CD4-positive, alpha-beta T cell treated with Interleukin-6 at 100 ng/mL for 8 hours (primary cell): Measurements from ENCODE around the gene NCOA4.
"Not testable (repeated sequence)": the region's sequence is repeated elsewhere in the genome, so short reads cannot be mapped to it uniquely, and the experiment has no call there.

Source experiments
- DNase-seq: peaks from one replicate; pipeline ENCODE4 v3.0.0-alpha.2; 2020; ENCODE audit warnings: mixed read lengths, low spot score

Gene NCOA4

DNA sequence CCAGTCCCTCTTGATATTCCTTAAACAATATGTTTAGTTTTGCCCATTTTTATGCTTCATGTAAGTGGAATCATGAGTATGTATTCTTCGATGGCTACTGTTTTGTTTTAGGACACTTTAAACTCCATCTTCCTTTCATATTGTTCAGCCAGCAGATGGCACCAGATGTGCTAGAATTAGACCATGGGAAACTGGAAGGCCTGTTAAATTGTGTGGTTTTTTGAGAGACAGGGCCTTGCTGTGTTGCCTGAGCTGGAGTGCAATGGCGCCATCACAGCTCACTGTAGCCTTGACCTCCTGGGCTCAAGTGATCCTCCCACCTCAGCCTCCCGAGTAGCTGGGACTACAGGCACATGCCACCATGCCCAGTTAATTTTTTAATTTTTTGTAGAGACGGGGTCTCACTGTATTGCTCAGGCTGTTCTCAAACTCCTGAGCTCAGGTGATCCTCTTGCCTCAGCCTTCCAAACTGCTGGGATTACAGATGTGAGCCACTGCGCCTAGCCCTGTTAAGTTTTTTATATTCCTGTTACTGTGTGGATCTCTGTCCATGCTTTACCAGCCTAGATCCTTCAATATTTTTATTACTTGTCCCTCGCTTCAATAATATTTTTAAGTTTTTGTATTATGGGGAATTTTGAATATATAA is 46.8 kb downstream of the NCOA4 start:
- peak; percentile 7 for DNase-seq

DNA sequence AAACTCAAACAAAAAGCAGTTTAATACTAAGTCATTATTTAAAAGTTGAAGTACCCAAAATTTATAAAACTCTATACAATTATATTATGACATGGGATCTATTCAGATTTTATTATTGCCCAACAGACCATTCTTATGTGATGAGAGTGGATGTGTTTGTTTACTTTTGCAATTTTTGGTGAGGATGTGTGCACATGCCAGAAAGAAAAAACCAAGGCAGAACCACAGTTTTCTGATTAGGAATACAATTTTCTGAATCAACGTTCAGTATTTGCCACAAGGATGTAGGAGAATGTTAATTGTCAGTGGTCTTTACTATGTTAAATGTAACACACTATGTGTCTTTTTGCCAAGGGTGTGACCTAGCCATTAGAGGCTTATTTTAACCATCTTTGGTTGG is 49.1 kb downstream of the NCOA4 start:
- DNase-seq, result not testable (repeated sequence)

DNA sequence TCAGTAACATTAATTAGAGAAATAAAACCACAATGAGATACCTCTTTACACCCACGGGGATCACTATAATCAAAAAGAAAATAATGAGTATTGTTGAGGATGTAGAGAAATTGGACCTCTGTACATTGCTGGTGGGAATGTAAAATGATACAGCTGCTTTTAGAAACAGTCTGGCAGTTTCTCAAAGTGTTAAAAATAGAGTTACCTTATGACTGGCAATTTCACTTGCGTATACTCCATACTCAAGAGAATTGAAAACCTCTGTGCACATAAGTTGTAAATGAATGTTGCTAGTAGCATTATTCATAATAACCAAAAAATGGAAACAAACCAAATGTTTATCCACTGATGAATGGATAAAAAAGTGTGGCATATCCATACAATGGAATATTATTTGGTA is 51.9 kb downstream of the NCOA4 start:
- not testable (repeated sequence) for DNase-seq

DNA sequence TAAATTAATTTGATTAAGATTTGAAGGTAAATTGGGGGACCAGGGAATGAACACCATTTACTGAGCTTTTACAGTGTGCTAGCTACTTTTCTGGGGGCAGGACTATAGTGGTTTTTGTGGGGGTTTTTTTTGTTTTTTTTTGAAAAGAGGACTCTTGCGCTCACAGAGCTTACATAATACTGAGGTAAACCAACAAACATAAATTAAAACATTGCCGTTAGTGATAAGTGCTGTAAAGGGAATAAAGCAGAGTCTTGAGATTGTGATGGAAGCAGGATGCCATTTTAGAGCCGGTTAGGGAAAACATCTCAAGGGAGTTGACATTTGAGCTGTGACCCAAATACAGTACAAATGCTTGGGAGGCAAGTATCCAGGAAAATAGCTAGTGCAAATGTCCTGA is 56.4 kb downstream of the NCOA4 start:
- not testable (repeated sequence) for DNase-seq

DNA sequence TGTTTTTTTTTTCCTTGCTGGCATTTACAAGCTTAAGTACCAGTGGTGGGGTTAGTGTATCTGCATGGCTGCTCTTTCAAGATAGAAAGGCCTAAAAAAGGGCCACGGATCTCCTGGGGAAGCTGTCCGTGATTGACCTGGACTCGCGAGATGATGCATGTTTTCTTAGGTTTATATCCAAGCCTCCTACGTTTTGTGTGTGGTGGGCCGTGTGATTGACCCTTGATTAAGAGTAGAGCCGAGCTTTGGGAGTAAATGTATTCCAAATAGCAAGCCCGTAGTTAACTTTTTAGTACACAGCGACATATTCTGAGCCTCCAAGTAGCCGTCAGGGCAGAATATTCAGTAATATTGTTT is 57.6 kb downstream of the NCOA4 start:
- not testable (repeated sequence) for DNase-seq

DNA sequence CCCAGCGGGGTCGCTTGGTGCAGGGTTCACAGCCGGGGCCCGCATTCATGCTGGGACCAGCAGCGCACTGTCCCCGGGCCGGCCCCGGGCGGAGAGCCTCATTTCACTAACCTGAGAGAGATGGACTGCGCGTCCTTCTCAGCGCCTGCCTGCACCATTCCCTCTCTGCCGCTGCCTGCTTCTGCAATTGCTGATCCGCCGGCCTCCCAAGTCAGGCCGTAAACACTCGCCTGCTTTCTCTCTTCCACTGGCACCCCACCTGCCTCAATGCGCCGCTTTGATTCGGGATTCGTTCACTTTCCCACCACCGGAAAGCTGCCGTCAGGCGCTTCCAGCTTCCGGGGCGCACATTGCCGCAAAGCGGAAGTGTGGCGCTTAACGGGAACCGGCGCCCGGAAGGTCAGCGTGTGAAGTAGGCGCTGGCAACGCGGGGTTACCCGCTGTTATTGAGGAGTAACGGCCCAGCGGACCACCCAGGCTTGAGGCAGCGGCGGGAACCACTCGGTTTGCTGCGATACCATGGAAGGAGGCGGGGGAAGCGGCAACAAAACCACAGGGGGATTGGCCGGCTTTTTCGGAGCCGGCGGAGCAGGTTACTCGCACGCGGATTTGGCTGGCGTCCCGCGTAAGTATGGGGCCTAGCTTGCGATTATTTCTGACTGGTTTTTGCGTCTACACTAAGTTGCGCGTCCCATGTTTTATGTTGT is 58.2 kb downstream of the NCOA4 start, which contains the start of gene TIMM23:
Gene TIMM23, plus strand, starts transcription at position 384 of the 707 bp plus-strand sequence. Its CDS starts 136 bp downstream, at position 520.
- DNase-seq, result peak; percentile 78

DNA sequence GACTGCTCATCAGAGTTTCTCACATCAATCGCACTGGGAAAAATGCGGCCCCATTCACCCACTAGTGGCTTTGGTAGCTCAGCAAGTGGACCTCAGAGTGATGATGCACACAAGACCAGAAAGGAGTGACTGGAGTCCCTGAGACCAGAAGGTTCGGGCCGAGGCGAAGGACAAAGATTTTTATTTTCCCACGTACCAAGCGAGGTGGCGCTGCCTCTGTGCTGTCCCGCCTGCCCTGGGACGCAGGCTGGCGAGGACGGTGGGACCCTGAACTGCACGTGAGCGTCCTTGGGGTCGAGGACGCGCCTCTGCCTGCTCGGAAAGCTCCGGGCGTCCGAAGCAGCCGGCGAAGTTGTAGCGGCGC is 58.7 kb downstream of the NCOA4 start:
- not testable (repeated sequence) for DNase-seq

DNA sequence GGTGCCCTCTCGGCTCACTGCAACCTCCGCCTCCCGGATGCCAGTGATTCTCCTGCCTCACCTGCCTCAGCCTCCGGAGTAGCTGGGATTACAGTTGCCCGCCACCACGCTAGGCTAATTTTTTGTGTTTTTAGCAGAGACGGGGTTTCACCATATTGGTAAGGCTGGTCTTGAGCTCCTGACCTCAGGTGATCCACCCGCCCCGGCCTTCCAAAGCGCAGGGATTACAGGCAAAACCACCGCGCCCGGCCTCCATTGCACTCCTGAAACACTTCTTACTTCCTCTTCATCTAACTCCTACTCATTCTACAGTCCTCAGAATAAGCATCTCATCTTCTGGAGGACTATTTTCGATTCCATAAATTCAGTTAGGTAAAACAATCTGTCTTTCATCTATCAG is 59.4 kb downstream of the NCOA4 start:
- DNase-seq, result not testable (repeated sequence)

DNA sequence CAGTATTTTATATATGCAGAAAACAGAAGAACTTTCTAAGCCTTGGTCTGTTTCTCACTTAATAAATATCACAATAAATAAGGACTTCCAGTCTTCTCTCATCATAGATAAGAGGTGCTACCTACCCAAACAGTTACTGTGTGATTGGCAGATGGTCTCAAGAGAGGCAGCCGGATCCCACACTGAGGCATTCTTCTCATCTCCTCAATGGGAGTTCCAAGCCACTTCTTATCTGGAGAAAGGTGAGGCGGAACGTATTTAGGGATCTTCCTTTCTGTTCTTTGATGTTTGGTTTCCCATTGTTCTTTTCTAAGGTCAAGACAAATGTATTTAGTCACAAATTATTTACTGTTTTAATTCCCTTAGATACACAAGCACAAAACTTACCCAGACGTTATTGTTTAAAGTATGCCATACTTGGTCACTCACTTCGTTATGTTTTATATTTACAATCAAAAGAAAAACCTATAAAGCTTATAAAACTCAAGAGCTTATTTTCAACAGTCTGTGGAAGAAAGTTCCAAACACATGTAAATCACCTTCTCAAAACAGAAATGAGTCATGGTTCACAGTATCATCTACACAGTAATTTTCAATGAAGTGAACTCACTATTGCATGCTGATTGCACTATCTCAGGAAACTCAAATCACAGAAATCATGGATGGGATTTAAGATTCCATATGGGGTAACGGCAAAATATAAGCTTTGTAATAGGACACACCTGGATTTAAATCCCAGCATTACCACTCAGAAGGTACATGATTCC is 67.6 kb downstream of the NCOA4 start:
- DNase-seq, result not testable (repeated sequence)

DNA sequence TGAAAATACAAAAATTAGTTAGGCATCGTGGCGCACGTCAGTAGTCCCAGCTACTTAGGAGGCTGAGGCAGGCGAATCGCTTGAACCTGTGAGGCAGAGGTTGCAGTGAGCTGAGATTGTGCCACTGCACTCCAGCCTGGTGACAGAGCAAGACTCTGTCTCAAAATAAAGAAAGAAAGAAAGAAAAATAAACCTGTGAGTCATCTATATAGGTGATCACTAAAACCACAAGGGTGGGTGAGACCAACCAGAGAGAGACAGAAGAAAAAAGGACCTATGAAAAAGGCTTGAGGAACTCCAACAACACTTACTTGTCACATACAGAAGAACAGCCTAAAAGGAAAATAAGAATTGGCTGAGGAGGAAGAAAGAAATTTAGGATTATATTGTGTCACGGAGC is 72.5 kb downstream of the NCOA4 start:
- not testable (repeated sequence) for DNase-seq

DNA sequence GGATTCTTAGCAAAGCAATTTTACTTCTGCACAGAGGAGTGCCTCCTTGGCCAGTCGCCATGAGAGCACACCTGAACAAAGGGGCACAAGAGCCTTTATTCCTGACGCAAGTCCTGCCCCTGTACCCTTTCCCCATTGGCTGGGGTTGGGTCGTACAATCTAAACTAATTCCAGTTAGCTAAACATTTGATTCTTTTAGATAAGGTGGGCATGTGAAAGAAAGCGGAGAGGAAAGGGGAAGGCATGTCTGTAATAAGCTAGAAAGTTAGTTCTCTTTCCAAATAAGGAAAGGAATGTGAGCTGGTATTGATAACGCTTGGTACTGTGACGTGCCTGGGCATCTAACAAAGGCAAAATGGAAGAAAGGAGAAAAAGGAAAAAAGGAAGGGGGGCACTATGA is 73.8 kb downstream of the NCOA4 start:
- not testable (repeated sequence) for DNase-seq
